ENCODE results near the gene MDM4.

The MDM4 gene

GRCh38 chr1:204562075-204562990 lies 46.1 kb downstream of the MDM4 start:
- Histone ChIP-seq H3K4me3 (ENCODE audit: low read length in 2 of 2) (no peak overlapping the region), H3K79me1 (ENCODE audit: low read depth, low read length) (no peaks in the 10 kb centered on the region), H3K9ac (ENCODE audit: low read depth, low read length, poor library complexity) (no peak overlapping the region), H4K91ac (ENCODE audit: low read depth, low read length, poor library complexity) (no peak overlapping the region), H3K36me3 (replicated peaks in 1 of 2; ENCODE audit: control insufficient read depth in 2 of 2, insufficient read depth in 2 of 2, low read length in 2 of 2) (peaks cover 0 to 18% of the 10 kb centered on the region in 2 donors), H3K27me3 (ENCODE audit: control insufficient read depth in 3 of 3, insufficient read depth in 3 of 3, low read depth in 1 of 3, low read length in 3 of 3) (no peaks in the 10 kb centered on the region), H2BK15ac (ENCODE audit: low read length) (no peak overlapping the region), H3K4ac (ENCODE audit: low read length) (no peak overlapping the region), H2BK5ac (ENCODE audit: low read length) (no peak overlapping the region), H2AFZ (ENCODE audit: low read length) (no peak overlapping the region), H4K8ac (ENCODE audit: low read depth, low read length) (no peak overlapping the region), H3K18ac (ENCODE audit: low read length) (no peak overlapping the region), H3K9me3 (replicated peaks in 1 of 2; ENCODE audit: control insufficient read depth in 2 of 2, insufficient read depth in 1 of 2, low read depth in 1 of 2, low read length in 2 of 2) (no peaks in the 10 kb centered on the region), H3K4me2 (ENCODE audit: insufficient read depth, low read length, poor library complexity, severe bottlenecking) (no peak overlapping the region), H3K4me1 (ENCODE audit: control insufficient read depth in 2 of 2, insufficient read depth in 1 of 2, low read depth in 1 of 2, low read length in 2 of 2) (peaks cover 7 to 8% of the 10 kb centered on the region in 2 donors), H2BK120ac (ENCODE audit: low read depth, low read length) (no peak overlapping the region), H3K23ac (ENCODE audit: low read depth, low read length, poor library complexity) (no peak overlapping the region), H3K27ac (replicated peaks; ENCODE audit: low read length) (no peak overlapping the region), H2BK12ac (ENCODE audit: low read length) (no peak overlapping the region), H2AK5ac (ENCODE audit: low read depth, low read length) (no peak overlapping the region), H3K14ac (ENCODE audit: low read length) (no peak overlapping the region)
- DNase-seq (ENCODE audit: low spot score) = no peak
- no CpG with 5 or more reads among the region's 37 CpGs for WGBS, 2 donors (ENCODE audit: extremely low coverage in 2 of 2, insufficient read length in 2 of 2, insufficient replicate concordance in 1 of 2)

GRCh38 chr1:204563307-204563706 lies 47.1 kb downstream of the MDM4 start:
- Histone ChIP-seq H2BK15ac (ENCODE audit: low read length) (no peak overlapping the region), H3K4me2 (ENCODE audit: insufficient read depth, low read length, poor library complexity, severe bottlenecking) (no peak overlapping the region), H3K27me3 (ENCODE audit: control insufficient read depth in 3 of 3, insufficient read depth in 3 of 3, low read depth in 1 of 3, low read length in 3 of 3) (no peaks in the 10 kb centered on the region), H3K4me3 (ENCODE audit: low read length in 2 of 2) (no peak overlapping the region), H2BK12ac (ENCODE audit: low read length) (no peak overlapping the region), H2BK5ac (ENCODE audit: low read length) (no peak overlapping the region), H4K91ac (ENCODE audit: low read depth, low read length, poor library complexity) (no peak overlapping the region), H3K14ac (ENCODE audit: low read length) (no peak overlapping the region), H3K18ac (ENCODE audit: low read length) (no peak overlapping the region), H3K27ac (replicated peaks; ENCODE audit: low read length) (no peak overlapping the region), H3K23ac (ENCODE audit: low read depth, low read length, poor library complexity) (no peak overlapping the region), H3K4ac (ENCODE audit: low read length) (no peak overlapping the region), H2AFZ (ENCODE audit: low read length) (no peak overlapping the region), H3K4me1 (ENCODE audit: control insufficient read depth in 2 of 2, insufficient read depth in 1 of 2, low read depth in 1 of 2, low read length in 2 of 2) (peaks cover 7 to 8% of the 10 kb centered on the region in 2 donors), H3K9me3 (replicated peaks in 1 of 2; ENCODE audit: control insufficient read depth in 2 of 2, insufficient read depth in 1 of 2, low read depth in 1 of 2, low read length in 2 of 2) (no peaks in the 10 kb centered on the region), H2BK120ac (ENCODE audit: low read depth, low read length) (no peak overlapping the region), H2AK5ac (ENCODE audit: low read depth, low read length) (no peak overlapping the region), H3K9ac (ENCODE audit: low read depth, low read length, poor library complexity) (no peak overlapping the region), H4K8ac (ENCODE audit: low read depth, low read length) (no peak overlapping the region), H3K79me1 (ENCODE audit: low read depth, low read length) (no peaks in the 10 kb centered on the region), H3K36me3 (replicated peaks in 1 of 2; ENCODE audit: control insufficient read depth in 2 of 2, insufficient read depth in 2 of 2, low read length in 2 of 2) (peaks cover 0 to 12% of the 10 kb centered on the region in 2 donors)
- WGBS, 2 donors (ENCODE audit: extremely low coverage in 2 of 2, insufficient read length in 2 of 2, insufficient replicate concordance in 1 of 2) = no CpG with 5 or more reads among the region's 4 CpGs
- no peak for DNase-seq (ENCODE audit: low spot score)

GRCh38 chr1:204563780-204564179 lies 47.6 kb downstream of the MDM4 start:
- no peak for DNase-seq (ENCODE audit: low spot score)
- H3K27ac ChIP-seq (replicated peaks; ENCODE audit: low read length) = no peak overlapping the region
- H2AK5ac ChIP-seq (ENCODE audit: low read depth, low read length) = no peak overlapping the region
- no peak overlapping the region for H3K4me3 ChIP-seq (ENCODE audit: low read length in 2 of 2)
- H3K79me1 ChIP-seq (ENCODE audit: low read depth, low read length) = no peaks in the 10 kb centered on the region
- H3K9ac ChIP-seq (ENCODE audit: low read depth, low read length, poor library complexity) = no peak overlapping the region
- H3K4me1 ChIP-seq (ENCODE audit: control insufficient read depth in 2 of 2, insufficient read depth in 1 of 2, low read depth in 1 of 2, low read length in 2 of 2) = peaks cover 7 to 10% of the 10 kb centered on the region in 2 donors
- no peak overlapping the region for H2BK12ac ChIP-seq (ENCODE audit: low read length)
- H2AFZ ChIP-seq (ENCODE audit: low read length) = no peak overlapping the region
- WGBS, 2 donors (ENCODE audit: extremely low coverage in 2 of 2, insufficient read length in 2 of 2, insufficient replicate concordance in 1 of 2) = no CpG with 5 or more reads among the region's 3 CpGs
- H2BK5ac ChIP-seq (ENCODE audit: low read length) = no peak overlapping the region
- no peak overlapping the region for H3K4ac ChIP-seq (ENCODE audit: low read length)
- no peaks in the 10 kb centered on the region for H3K27me3 ChIP-seq (ENCODE audit: control insufficient read depth in 3 of 3, insufficient read depth in 3 of 3, low read depth in 1 of 3, low read length in 3 of 3)
- no peak overlapping the region for H2BK120ac ChIP-seq (ENCODE audit: low read depth, low read length)
- H3K9me3 ChIP-seq (replicated peaks in 1 of 2; ENCODE audit: control insufficient read depth in 2 of 2, insufficient read depth in 1 of 2, low read depth in 1 of 2, low read length in 2 of 2) = no peaks in the 10 kb centered on the region
- no peak overlapping the region for H3K23ac ChIP-seq (ENCODE audit: low read depth, low read length, poor library complexity)
- no peak overlapping the region for H3K4me2 ChIP-seq (ENCODE audit: insufficient read depth, low read length, poor library complexity, severe bottlenecking)
- no peak overlapping the region for H3K14ac ChIP-seq (ENCODE audit: low read length)
- H4K8ac ChIP-seq (ENCODE audit: low read depth, low read length) = no peak overlapping the region
- H3K36me3 ChIP-seq (replicated peaks in 1 of 2; ENCODE audit: control insufficient read depth in 2 of 2, insufficient read depth in 2 of 2, low read length in 2 of 2) = peaks cover 0 to 7% of the 10 kb centered on the region in 2 donors
- no peak overlapping the region for H2BK15ac ChIP-seq (ENCODE audit: low read length)
- no peak overlapping the region for H4K91ac ChIP-seq (ENCODE audit: low read depth, low read length, poor library complexity)
- H3K18ac ChIP-seq (ENCODE audit: low read length) = no peak overlapping the region

GRCh38 chr1:204564835-204565234 lies 48.6 kb downstream of the MDM4 start:
- H3K27ac ChIP-seq (replicated peaks; ENCODE audit: low read length) = no peak overlapping the region
- H3K9ac ChIP-seq (ENCODE audit: low read depth, low read length, poor library complexity) = no peak overlapping the region
- no peak overlapping the region for H2BK5ac ChIP-seq (ENCODE audit: low read length)
- H3K36me3 ChIP-seq (replicated peaks in 1 of 2; ENCODE audit: control insufficient read depth in 2 of 2, insufficient read depth in 2 of 2, low read length in 2 of 2) = peaks cover 0 to 3% of the 10 kb centered on the region in 2 donors
- peaks cover 0 to 2% (median 0%) of the 10 kb centered on the region in 3 experiments for H3K27me3 ChIP-seq (ENCODE audit: control insufficient read depth in 3 of 3, insufficient read depth in 3 of 3, low read depth in 1 of 3, low read length in 3 of 3)
- no peak overlapping the region for H4K8ac ChIP-seq (ENCODE audit: low read depth, low read length)
- no peak overlapping the region for H2BK12ac ChIP-seq (ENCODE audit: low read length)
- WGBS, 2 donors (ENCODE audit: extremely low coverage in 2 of 2, insufficient read length in 2 of 2, insufficient replicate concordance in 1 of 2) = no CpG with 5 or more reads among the region's 4 CpGs
- H2BK15ac ChIP-seq (ENCODE audit: low read length) = no peak overlapping the region
- H4K91ac ChIP-seq (ENCODE audit: low read depth, low read length, poor library complexity) = no peak overlapping the region
- H2AK5ac ChIP-seq (ENCODE audit: low read depth, low read length) = no peak overlapping the region
- no peak overlapping the region for H3K18ac ChIP-seq (ENCODE audit: low read length)
- no peak overlapping the region for H2AFZ ChIP-seq (ENCODE audit: low read length)
- no peak for DNase-seq (ENCODE audit: low spot score)
- peaks cover 7 to 15% of the 10 kb centered on the region in 2 donors for H3K4me1 ChIP-seq (ENCODE audit: control insufficient read depth in 2 of 2, insufficient read depth in 1 of 2, low read depth in 1 of 2, low read length in 2 of 2)
- no peak overlapping the region for H3K4ac ChIP-seq (ENCODE audit: low read length)
- H3K23ac ChIP-seq (ENCODE audit: low read depth, low read length, poor library complexity) = no peak overlapping the region
- no peak overlapping the region for H2BK120ac ChIP-seq (ENCODE audit: low read depth, low read length)
- no peak overlapping the region for H3K14ac ChIP-seq (ENCODE audit: low read length)
- no peak overlapping the region for H3K4me3 ChIP-seq (ENCODE audit: low read length in 2 of 2)
- no peaks in the 10 kb centered on the region for H3K9me3 ChIP-seq (replicated peaks in 1 of 2; ENCODE audit: control insufficient read depth in 2 of 2, insufficient read depth in 1 of 2, low read depth in 1 of 2, low read length in 2 of 2)
- no peak overlapping the region for H3K4me2 ChIP-seq (ENCODE audit: insufficient read depth, low read length, poor library complexity, severe bottlenecking)
- no peaks in the 10 kb centered on the region for H3K79me1 ChIP-seq (ENCODE audit: low read depth, low read length)
